Left cardiac atrium (tissue), 2 donors: ENCODE results near the gene COPZ2. TPM values are rescaled to one million over a fixed set of nuclear protein-coding genes. Genes with fewer than 3 reads are reported as not detected.

ENCODE experiments used
- microRNA-seq, 2 donors: library from miRNA; unstranded; fragments of <30 nt; microRNA quantifications; one replicate each; pipeline ENCODE4 v1.2.0, GENCODE V29; 2020
- total RNA-seq, 2 donors: library from RNA; stranded (reverse); fragmentation: NEBNext Ultra II Directional; extraction: Animal tissue kit (Norgen Biotek cat#: 25700); gene quantifications; one replicate each; pipeline ENCODE4 v1.2.1, GENCODE V29; 2021
- donor health status: DM: no; HTN: yes; CAD: no; lungs with severe emphysema.
- donor health status: DM: yes; HTN: yes; CAD: no.

The COPZ2 gene
- total RNA-seq, 2 donors from 2014 or later, result 50.5 to 54.0 TPM

Small RNA genes lying within 50 kb of the gene (microRNA-seq; reads per million reads assigned to microRNA genes)
- 1,100 to 1,887 reads per million in 2 donors for gene MIR152

Other genes starting within 250 kb of the COPZ2 start
- gene OSBPL7, start 216.0 kb downstream of the COPZ2 start, total RNA-seq, result 1 to 10 TPM; 4.5 to 5.4 TPM
- 10 to 100 TPM; 33.9 to 38.8 TPM for gene MRPL10, start 206.3 kb downstream of the COPZ2 start, total RNA-seq
- gene LRRC46, start 206.1 kb downstream of the COPZ2 start, total RNA-seq, result not detected
- gene SCRN2, start 196.5 kb downstream of the COPZ2 start, total RNA-seq, result 10 to 100 TPM; 32.2 to 33.6 TPM
- gene SP6, start 186.6 kb downstream of the COPZ2 start, total RNA-seq, result under 1 TPM; 0.24 to 0.50 TPM
- gene SP2, start 141.6 kb downstream of the COPZ2 start, total RNA-seq, result 10 to 100 TPM; 12.6 to 14.1 TPM
- gene PNPO, start 96.2 kb downstream of the COPZ2 start, total RNA-seq, result 10 to 100 TPM; 23.4 to 25.4 TPM
- gene PRR15L, start 79.9 kb downstream of the COPZ2 start, total RNA-seq, result under 1 TPM; 0.47 to 0.62 TPM
- gene CDK5RAP3, start 66.7 kb downstream of the COPZ2 start, total RNA-seq, result 10 to 100 TPM; 62.6 to 66.3 TPM
- gene NFE2L1, start 10.6 kb upstream of the COPZ2 start, total RNA-seq, result 100 to 1,000 TPM; 527 to 675 TPM
- 10 to 100 TPM; 29.2 to 35.6 TPM for gene CBX1, start 63.7 kb upstream of the COPZ2 start, total RNA-seq
- 10 to 100 TPM; 13.3 to 14.7 TPM for gene SNX11, start 70.0 kb upstream of the COPZ2 start, total RNA-seq